GM12878 (cell line): ENCODE data around the gene PPP1R3G. TPM values are rescaled to one million over a fixed set of nuclear protein-coding genes. Genes with fewer than 3 reads are reported as not detected.

Experiments used
- ATAC-seq: fragments of 200-7000 bp; cut with Tn5 transposase; 3 replicates; pipeline ENCODE4 v1.9.1; 2020; ENCODE audit warnings: mild to moderate bottlenecking, moderate library complexity
- BruUV-seq: library from RNA; stranded (reverse); fragments of 400-500 nt; replicated peaks from 2 replicates; lab custom pipeline; 2021; lab: Mats Ljungman, UMichigan
- CTCF ChIA-PET: fragments of 300-600 bp; sonication (Branson Sonifier 250); formaldehyde crosslinking; extraction: SDS; loops from one replicate; lab custom pipeline; 2021; ENCODE audit warnings: inconsistent platforms; lab: Yijun Ruan, JAX
- POLR2A ChIA-PET: fragments of 350-600 bp; formaldehyde crosslinking; extraction: SDS; loops from one replicate; lab custom pipeline; 2021; ENCODE audit warnings: inconsistent platforms; lab: Charles Lee
- RAD21 ChIA-PET: fragments of 300-600 bp; sonication (Branson Sonifier 250); formaldehyde crosslinking; loops from one replicate; lab custom pipeline; 2023; ENCODE audit warnings: antibody characterized with exemption; ENCODE audit not compliant: unreplicated experiment; lab: Charles Lee
- SMC1A ChIA-PET: fragments of 300-600 bp; sonication (Branson Sonifier 250); formaldehyde crosslinking; loops from one replicate; lab custom pipeline; 2023; ENCODE audit not compliant: unreplicated experiment, uncharacterized antibody; lab: Charles Lee
- DNase-seq: peaks from one replicate; pipeline ENCODE4 v3.0.0-alpha.2; 2011; ENCODE audit warnings: low read depth, low spot score
- FAIRE-seq: peaks from 3 replicates; lab custom pipeline; 2011; peaks lifted over from hg19 to GRCh38; lab: Jason Lieb, UNC
- H2AFZ ChIP-seq: 2 replicates; pipeline ENCODE4 v1.6.0; 2011; ENCODE audit warnings: low read depth, low read length, control low read depth; ENCODE audit not compliant: control insufficient read depth
- H3K27ac ChIP-seq: 2 replicates; pipeline ENCODE4 v1.5.1; 2011; ENCODE audit warnings: control low read depth; ENCODE audit not compliant: control insufficient read depth, insufficient read depth
- H3K27me3 ChIP-seq, 2 experiments: replicated peaks in 1 of 2; 2 replicates each; pipeline versions ENCODE4 v1.6.0 to v1.6.1; 2011; ENCODE audit warnings: low read length in 1 of 2; ENCODE audit not compliant: control insufficient read depth in 2 of 2, insufficient read depth in 2 of 2
- H3K36me3 ChIP-seq, 2 experiments: 2 replicates each; pipeline ENCODE4 v1.5.1; 2011; ENCODE audit warnings: low read length in 1 of 2; ENCODE audit not compliant: control insufficient read depth in 2 of 2, insufficient read depth in 2 of 2
- H3K4me1 ChIP-seq: 2 replicates; pipeline ENCODE4 v1.6.1; 2011; ENCODE audit warnings: mild to moderate bottlenecking, low read length, moderate library complexity, mixed read lengths; ENCODE audit not compliant: control insufficient read depth, insufficient read depth
- H3K4me2 ChIP-seq: 2 replicates; pipeline ENCODE4 v1.6.0; 2011; ENCODE audit warnings: control low read depth; ENCODE audit not compliant: control insufficient read depth, insufficient read depth
- H3K4me3 ChIP-seq: fragments of 200-600 bp; sonication (generic); 2 replicates; pipeline ENCODE4 v1.5.1; 2016
- H3K79me2 ChIP-seq: 2 replicates; pipeline ENCODE4 v1.6.0; 2011; ENCODE audit warnings: low read length; ENCODE audit not compliant: control insufficient read depth, insufficient read depth
- H3K9ac ChIP-seq: 2 replicates; pipeline ENCODE4 v1.8.0; 2011; ENCODE audit warnings: low read length, control low read depth, mixed read lengths; ENCODE audit not compliant: control insufficient read depth, insufficient read depth
- H3K9me3 ChIP-seq: replicated peaks from 3 replicates; pipeline ENCODE4 v1.5.1; 2011; ENCODE audit warnings: mild to moderate bottlenecking, low read length; ENCODE audit not compliant: control insufficient read depth, insufficient read depth
- H4K20me1 ChIP-seq: 2 replicates; pipeline ENCODE4 v1.6.0; 2011; ENCODE audit not compliant: control insufficient read depth, insufficient read depth
- ATF2 ChIP-seq: IDR thresholded peaks from 2 replicates; pipeline ENCODE4 v1.6.1; 2012; ENCODE audit warnings: low read length, inconsistent platforms
- ATF7 ChIP-seq: fragments of 450-650 bp; IDR thresholded peaks from 2 replicates; pipeline ENCODE4 v1.6.1; 2016; ENCODE audit warnings: low read depth, mild to moderate bottlenecking
- BMI1 ChIP-seq: fragments of 450-650 bp; IDR thresholded peaks from 2 replicates; pipeline ENCODE4 v1.6.1; 2016; ENCODE audit warnings: mild to moderate bottlenecking, moderate library complexity, borderline replicate concordance
- CHD1 ChIP-seq: IDR thresholded peaks from 2 replicates; pipeline ENCODE4 v1.6.1; 2012; ENCODE audit warnings: low read depth, low read length, improper control_type of control experiment
- HCFC1 ChIP-seq: fragments of 150-350 bp; IDR thresholded peaks from 2 replicates; pipeline ENCODE4 v1.6.1; 2014; ENCODE audit warnings: low read length
- KDM1A ChIP-seq: fragments of 200-600 bp; sonication (generic); IDR thresholded peaks from 2 replicates; pipeline ENCODE4 v1.6.1; 2016; ENCODE audit warnings: borderline replicate concordance
- LARP7 ChIP-seq: fragments of 450-650 bp; IDR thresholded peaks from 2 replicates; pipeline ENCODE4 v1.6.1; 2017; ENCODE audit warnings: mild to moderate bottlenecking
- MEF2B ChIP-seq: fragments of 450-650 bp; IDR thresholded peaks from 2 replicates; pipeline ENCODE4 v1.6.1; 2018; ENCODE audit warnings: mild to moderate bottlenecking, moderate library complexity; ENCODE audit not compliant: partially characterized antibody, poor library complexity, severe bottlenecking
- MYB ChIP-seq: fragments of 150-350 bp; IDR thresholded peaks from 2 replicates; pipeline ENCODE4 v1.6.1; 2014; ENCODE audit warnings: mild to moderate bottlenecking, low read depth, low read length, borderline replicate concordance
- RAD51 ChIP-seq: fragments of 450-650 bp; IDR thresholded peaks from 2 replicates; pipeline ENCODE4 v1.6.1; 2016; ENCODE audit warnings: moderate library complexity, mild to moderate bottlenecking, inconsistent platforms
- RCOR1 ChIP-seq: conservative IDR thresholded peaks from 2 replicates; pipeline ENCODE4 v1.6.1; 2012; ENCODE audit warnings: low read depth, low read length, improper control_type of control experiment
- RELA ChIP-seq: fragments of 450-650 bp; IDR thresholded peaks from 2 replicates; pipeline ENCODE4 v1.8.0; 2014; ENCODE audit warnings: borderline replicate concordance; ENCODE audit not compliant: partially characterized antibody
- RUNX3 ChIP-seq: IDR thresholded peaks from 2 replicates; pipeline ENCODE4 v1.6.1; 2012; ENCODE audit warnings: low read length, inconsistent platforms
- SIX5 ChIP-seq: IDR thresholded peaks from 2 replicates; pipeline ENCODE4 v1.6.1; 2011; ENCODE audit warnings: mild to moderate bottlenecking, low read depth, low read length, moderate library complexity; ENCODE audit not compliant: severe bottlenecking
- SRF ChIP-seq, 2 experiments: IDR thresholded peaks; 2 replicates each; pipeline ENCODE4 v1.6.1; 2011; ENCODE audit warnings: low read depth in 2 of 2, low read length in 2 of 2, mild to moderate bottlenecking in 1 of 2, moderate library complexity in 1 of 2
- STAT1 ChIP-seq: fragments of 450-650 bp; conservative IDR thresholded peaks from 2 replicates; pipeline ENCODE4 v1.6.1; 2014; ENCODE audit warnings: antibody characterized with exemption, mild to moderate bottlenecking
- SUZ12 ChIP-seq: fragments of 200-600 bp; sonication (generic); IDR thresholded peaks from one replicate; pipeline ENCODE4 v1.6.1; 2018; ENCODE audit warnings: antibody characterized with exemption, mild to moderate bottlenecking; ENCODE audit not compliant: unreplicated experiment
- WGBS: methylation state at CpG from one replicate; pipeline ENCODE4 v1.1.6; 2016; ENCODE audit warnings: low lambda C conversion rate; ENCODE audit not compliant: insufficient replicate concordance, insufficient coverage; ENCODE audit errors: missing lambda C conversion rate; 5-methylcytosine and 5-hydroxymethylcytosine counted together
- in situ Hi-C: fragments of 300-500 bp; cut with MboI; formaldehyde crosslinking; loops from 9 replicates; pipeline ENCODE4 v1.14.3; 2018; ENCODE audit warnings: mixed read lengths
- intact Hi-C: fragments of 100-400 bp; cut with micrococcal nuclease; formaldehyde crosslinking; loops from one replicate; pipeline ENCODE4 v1.14.2; 2022; ENCODE audit not compliant: unreplicated experiment
- polyA plus RNA-seq, 11 experiments: library from polyadenylated mRNA; depleted of rRNA in 4 of 11; unstranded in 6 of 11; stranded (reverse) in 5 of 11; fragments of >200 nt; fragmentation: Nextera tagmentation in 4 of 11; fragmentation: Illumina TruSeq in 1 of 11; extraction: Ambion mirVana in 4 of 11; extraction: Trizol in 1 of 11; gene quantifications; 1 replicate in 1 of 11; 2 replicates in 10 of 11; pipeline versions ENCODE4 v1.2.1 to v1.2.3, GENCODE V29; 2011 to 2016; ENCODE audit warnings: inconsistent platforms in 2 of 11, missing spikeins in 2 of 11, low read depth in 1 of 11
- total RNA-seq, 4 experiments: library from RNA; depleted of rRNA in 3 of 4; stranded (reverse); fragments of >200 nt in 3 of 4; fragmentation: Illumina TruSeq in 1 of 4; extraction: Trizol in 1 of 4; gene quantifications; 2 replicates each; pipeline versions ENCODE4 v1.2.1 to v1.2.3, GENCODE V29; 2013 to 2021
- TF ChIP-seq, protein P1 (sequence below): IDR thresholded peaks from 2 replicates; pipeline ENCODE4 v1.6.1; 2011; ENCODE audit warnings: borderline replicate concordance, low read depth, mild to moderate bottlenecking, moderate library complexity, low read length; ENCODE audit not compliant: insufficient read depth, poor library complexity, severe bottlenecking
- TF ChIP-seq, protein P2 (sequence below): fragments of 450-650 bp; IDR thresholded peaks from 2 replicates; pipeline ENCODE4 v1.6.1; 2017; ENCODE audit warnings: mild to moderate bottlenecking
- TF ChIP-seq, protein P3 (sequence below): fragments of 450-650 bp; IDR thresholded peaks from 2 replicates; pipeline ENCODE4 v1.6.1; 2017; ENCODE audit warnings: low read depth, mild to moderate bottlenecking, moderate library complexity

PPP1R3G gene
- total and polyA plus RNA-seq, 10 of the 15 experiments (the other 5 are each of a cell fraction or from before 2014, with no cell fraction given), result 0.01 to 0.10 (median 0.04) TPM; not detected in 4

DNA sequence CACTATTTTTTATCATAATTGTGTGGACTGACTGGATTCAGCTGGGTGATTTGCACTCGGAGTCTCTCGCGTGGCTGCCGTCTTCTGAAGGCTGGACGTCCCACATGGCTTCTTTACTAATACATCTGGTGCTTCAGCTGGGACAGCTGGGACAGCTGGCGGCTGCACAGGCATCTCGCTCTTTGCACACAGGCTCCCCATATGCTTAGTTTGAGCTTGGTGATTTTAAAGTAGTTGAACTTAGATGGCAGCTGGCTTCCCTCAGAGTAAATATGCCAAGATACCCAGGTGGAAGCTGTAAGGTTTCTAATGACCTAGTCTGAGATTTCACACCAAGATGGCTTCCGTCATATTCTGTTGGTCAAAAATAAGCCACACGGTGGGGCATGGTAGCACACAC, 38.7 kb upstream of the PPP1R3G start:
- CTCF ChIA-PET, result interaction anchor here (1.1 kb wide), 1 partner anchor 15 kb away, joined by 4 read pairs; no protein-coding TSS in a partner anchor
- no peaks in the 10 kb centered on the region for H3K36me3 ChIP-seq
- H3K4me3 ChIP-seq, result no peak overlapping the region
- RAD21 ChIA-PET, result no interaction called here
- SMC1A ChIA-PET, result no interaction called here
- in situ Hi-C loops, result no loop called here
- H3K27me3 ChIP-seq, result no peaks in the 10 kb centered on the region
- no peak overlapping the region for H3K4me2 ChIP-seq
- no peaks in the 10 kb centered on the region for H4K20me1 ChIP-seq
- H2AFZ ChIP-seq, result no peak overlapping the region
- intact Hi-C loops, result no loop called here
- peaks cover 2% of the 10 kb centered on the region for H3K9me3 ChIP-seq
- 92% methylated on average over 9 of the region's 9 CpGs for WGBS
- POLR2A ChIA-PET, result no interaction called here
- H3K9ac ChIP-seq, result no peak overlapping the region
- no TSS peak for BruUV-seq
- FAIRE-seq, result no peak
- DNase-seq, result no peak
- H3K79me2 ChIP-seq, result no peaks in the 10 kb centered on the region
- TF ChIP-seq CHD1 (no peak), SRF (IDR thresholded peaks at IDR 0.05; ENCODE audit: low read depth in 2 of 2, low read length in 2 of 2) (no peak), MEF2B (no peak), KDM1A (no peak), RELA (no peak), MYB (no peak), HCFC1 (no peak), ATF2 (no peak), RAD51 (no peak), LARP7 (no peak), STAT1 (no peak), RCOR1 (no peak), BMI1 (no peak), RUNX3 (no peak), ATF7 (no peak), SUZ12 (no peak), SIX5 (no peak)
- TF ChIP-seq, protein P1, sequence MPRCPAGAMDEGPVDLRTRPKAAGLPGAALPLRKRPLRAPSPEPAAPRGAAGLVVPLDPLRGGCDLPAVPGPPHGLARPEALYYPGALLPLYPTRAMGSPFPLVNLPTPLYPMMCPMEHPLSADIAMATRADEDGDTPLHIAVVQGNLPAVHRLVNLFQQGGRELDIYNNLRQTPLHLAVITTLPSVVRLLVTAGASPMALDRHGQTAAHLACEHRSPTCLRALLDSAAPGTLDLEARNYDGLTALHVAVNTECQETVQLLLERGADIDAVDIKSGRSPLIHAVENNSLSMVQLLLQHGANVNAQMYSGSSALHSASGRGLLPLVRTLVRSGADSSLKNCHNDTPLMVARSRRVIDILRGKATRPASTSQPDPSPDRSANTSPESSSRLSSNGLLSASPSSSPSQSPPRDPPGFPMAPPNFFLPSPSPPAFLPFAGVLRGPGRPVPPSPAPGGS, result no peak
- TF ChIP-seq, protein P2, sequence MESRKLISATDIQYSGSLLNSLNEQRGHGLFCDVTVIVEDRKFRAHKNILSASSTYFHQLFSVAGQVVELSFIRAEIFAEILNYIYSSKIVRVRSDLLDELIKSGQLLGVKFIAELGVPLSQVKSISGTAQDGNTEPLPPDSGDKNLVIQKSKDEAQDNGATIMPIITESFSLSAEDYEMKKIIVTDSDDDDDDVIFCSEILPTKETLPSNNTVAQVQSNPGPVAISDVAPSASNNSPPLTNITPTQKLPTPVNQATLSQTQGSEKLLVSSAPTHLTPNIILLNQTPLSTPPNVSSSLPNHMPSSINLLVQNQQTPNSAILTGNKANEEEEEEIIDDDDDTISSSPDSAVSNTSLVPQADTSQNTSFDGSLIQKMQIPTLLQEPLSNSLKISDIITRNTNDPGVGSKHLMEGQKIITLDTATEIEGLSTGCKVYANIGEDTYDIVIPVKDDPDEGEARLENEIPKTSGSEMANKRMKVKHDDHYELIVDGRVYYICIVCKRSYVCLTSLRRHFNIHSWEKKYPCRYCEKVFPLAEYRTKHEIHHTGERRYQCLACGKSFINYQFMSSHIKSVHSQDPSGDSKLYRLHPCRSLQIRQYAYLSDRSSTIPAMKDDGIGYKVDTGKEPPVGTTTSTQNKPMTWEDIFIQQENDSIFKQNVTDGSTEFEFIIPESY, result no peak
- TF ChIP-seq, protein P3, sequence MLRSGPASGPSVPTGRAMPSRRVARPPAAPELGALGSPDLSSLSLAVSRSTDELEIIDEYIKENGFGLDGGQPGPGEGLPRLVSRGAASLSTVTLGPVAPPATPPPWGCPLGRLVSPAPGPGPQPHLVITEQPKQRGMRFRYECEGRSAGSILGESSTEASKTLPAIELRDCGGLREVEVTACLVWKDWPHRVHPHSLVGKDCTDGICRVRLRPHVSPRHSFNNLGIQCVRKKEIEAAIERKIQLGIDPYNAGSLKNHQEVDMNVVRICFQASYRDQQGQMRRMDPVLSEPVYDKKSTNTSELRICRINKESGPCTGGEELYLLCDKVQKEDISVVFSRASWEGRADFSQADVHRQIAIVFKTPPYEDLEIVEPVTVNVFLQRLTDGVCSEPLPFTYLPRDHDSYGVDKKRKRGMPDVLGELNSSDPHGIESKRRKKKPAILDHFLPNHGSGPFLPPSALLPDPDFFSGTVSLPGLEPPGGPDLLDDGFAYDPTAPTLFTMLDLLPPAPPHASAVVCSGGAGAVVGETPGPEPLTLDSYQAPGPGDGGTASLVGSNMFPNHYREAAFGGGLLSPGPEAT, result no peak
- ATAC-seq, result no peak
- H3K4me1 ChIP-seq, result no peaks in the 10 kb centered on the region
- H3K27ac ChIP-seq, result no peak overlapping the region
